ENCODE results near the gene PCBD2.

The PCBD2 gene

GRCh38 chr5:135007749-135008363 is 102.9 kb downstream of the PCBD2 start:
- no peak for DNase-seq (ENCODE audit: low read depth in 2 of 2)

- DNase-seq (ENCODE audit: low read depth in 2 of 2) = no peak
Observed at GRCh38 chr5:135008556-135008955, 103.6 kb downstream of the PCBD2 start.

- no peak for DNase-seq (ENCODE audit: low read depth in 2 of 2)
Observed at GRCh38 chr5:135008981-135009735, 104.2 kb downstream of the PCBD2 start.

GRCh38 chr5:135009736-135010501 is 105.0 kb downstream of the PCBD2 start:
- no peak for DNase-seq (ENCODE audit: low read depth in 2 of 2)

- no peak for DNase-seq (ENCODE audit: low read depth in 2 of 2)
Observed at GRCh38 chr5:135010502-135011354, 105.8 kb downstream of the PCBD2 start.

- no peak for DNase-seq (ENCODE audit: low read depth in 2 of 2)
Observed at GRCh38 chr5:135011355-135012032, 106.6 kb downstream of the PCBD2 start.

DNA sequence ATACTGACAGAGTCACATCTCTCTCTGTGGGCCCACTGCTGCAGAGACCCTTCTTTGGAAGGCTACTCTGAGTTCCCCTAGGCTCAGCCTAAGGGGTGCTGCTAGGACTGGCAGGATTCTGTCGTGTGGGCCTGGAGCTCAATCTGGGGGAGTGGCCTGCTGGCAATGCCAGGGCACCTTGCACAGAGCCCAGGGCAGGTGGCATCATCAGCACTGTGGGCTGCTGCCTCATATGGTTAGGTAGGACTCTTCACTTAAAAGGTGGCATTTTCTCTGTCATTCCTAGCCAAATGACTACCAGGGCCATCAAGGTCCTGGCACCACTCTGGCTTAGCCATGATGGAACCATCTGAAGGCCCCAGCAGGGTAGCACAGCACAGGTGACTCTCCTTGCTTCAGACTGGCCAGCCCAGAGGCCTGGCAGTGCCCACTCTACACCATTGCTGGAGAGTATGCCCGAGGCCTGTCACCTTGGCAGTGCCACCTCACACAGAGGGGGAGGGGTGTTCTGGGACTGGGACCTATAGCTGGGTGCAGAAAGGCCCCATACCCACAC is 107.2 kb downstream of the PCBD2 start:
- DNase-seq (ENCODE audit: low read depth in 2 of 2) = no peak
